ENCODE data around the gene FBXW5.

DNA sequence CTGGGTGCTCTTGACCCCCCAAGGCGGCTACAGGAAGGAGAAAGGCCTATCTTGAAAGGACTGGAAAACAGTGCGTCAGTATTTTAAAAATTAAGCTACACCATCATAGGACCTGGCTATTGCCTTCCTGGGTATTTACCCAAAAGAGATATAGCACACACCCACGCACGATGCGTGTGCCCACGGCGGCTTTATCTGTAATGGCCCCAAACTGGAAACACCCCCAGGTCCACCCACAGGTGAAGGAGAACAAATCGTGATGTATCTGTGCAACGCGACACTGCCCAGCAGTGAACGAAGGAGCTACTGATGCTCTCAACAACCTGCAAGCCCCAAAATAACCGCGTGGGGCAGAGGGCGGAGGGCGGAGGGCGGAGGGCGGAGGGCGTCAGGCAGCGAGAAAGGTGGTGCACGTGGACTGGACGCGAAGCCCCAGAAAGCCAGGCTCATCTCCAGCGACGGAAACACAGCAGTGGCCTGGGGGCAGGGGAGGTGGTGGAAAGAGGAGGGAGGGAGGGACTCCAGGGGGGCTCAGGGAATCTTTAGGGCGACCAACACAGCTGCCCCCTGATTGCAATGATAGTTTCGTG is 20.4 kb upstream of the FBXW5 start:
- TF ChIP-seq POLR2A (IDR thresholded peaks at IDR 0.05; ENCODE audit: borderline replicate concordance, extremely low read depth, insufficient read depth, insufficient read length) = no peak
- TF ChIP-seq, protein P1, sequence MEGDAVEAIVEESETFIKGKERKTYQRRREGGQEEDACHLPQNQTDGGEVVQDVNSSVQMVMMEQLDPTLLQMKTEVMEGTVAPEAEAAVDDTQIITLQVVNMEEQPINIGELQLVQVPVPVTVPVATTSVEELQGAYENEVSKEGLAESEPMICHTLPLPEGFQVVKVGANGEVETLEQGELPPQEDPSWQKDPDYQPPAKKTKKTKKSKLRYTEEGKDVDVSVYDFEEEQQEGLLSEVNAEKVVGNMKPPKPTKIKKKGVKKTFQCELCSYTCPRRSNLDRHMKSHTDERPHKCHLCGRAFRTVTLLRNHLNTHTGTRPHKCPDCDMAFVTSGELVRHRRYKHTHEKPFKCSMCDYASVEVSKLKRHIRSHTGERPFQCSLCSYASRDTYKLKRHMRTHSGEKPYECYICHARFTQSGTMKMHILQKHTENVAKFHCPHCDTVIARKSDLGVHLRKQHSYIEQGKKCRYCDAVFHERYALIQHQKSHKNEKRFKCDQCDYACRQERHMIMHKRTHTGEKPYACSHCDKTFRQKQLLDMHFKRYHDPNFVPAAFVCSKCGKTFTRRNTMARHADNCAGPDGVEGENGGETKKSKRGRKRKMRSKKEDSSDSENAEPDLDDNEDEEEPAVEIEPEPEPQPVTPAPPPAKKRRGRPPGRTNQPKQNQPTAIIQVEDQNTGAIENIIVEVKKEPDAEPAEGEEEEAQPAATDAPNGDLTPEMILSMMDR (IDR thresholded peaks at IDR 0.05 in 2 of 3, conservative IDR thresholded peaks at IDR 0.05 in 1 of 3; ENCODE audit: borderline replicate concordance in 1 of 3, insufficient read depth in 1 of 3, low read depth in 2 of 3, low read length in 2 of 3) = no peak
- TF ChIP-seq POLR2AphosphoS5 (IDR thresholded peaks at IDR 0.05; ENCODE audit: low read depth, low read length) = no peak

Data from HCT116 (cell line).